ENCODE data around the gene TMC2. TPM values are rescaled to one million over a fixed set of nuclear protein-coding genes. Genes with fewer than 3 reads are reported as not detected.

Gene TMC2
- total RNA-seq, 2 donors from 2014 or later, result 0.25 TPM; not detected in 1

- no peak overlapping the region for H3K9ac ChIP-seq (ENCODE audit: low read depth in 2 of 2, low read length in 2 of 2)
- DNase-seq, result no peak
- no peaks in the 10 kb centered on the region for H3K9me3 ChIP-seq
- no peaks in the 10 kb centered on the region for H3K36me3 ChIP-seq
- intact Hi-C loops (cut with DNase I), result no loop called here
- H3K27me3 ChIP-seq, result peaks cover 14% of the 10 kb centered on the region
- no peak overlapping the region for H3K27ac ChIP-seq
- H3K4me1 ChIP-seq, result no peaks in the 10 kb centered on the region
- H3K4me3 ChIP-seq, result peak overlapping the region; percentile 13
- no peak for TF ChIP-seq CTCF (IDR thresholded peaks at IDR 0.05)
These were observed 22.4 kb downstream of the TMC2 start for GRCh38 chr20:2558581-2559278.

- intact Hi-C loops (cut with DNase I), result no loop called here
- TF ChIP-seq CTCF (IDR thresholded peaks at IDR 0.05), result no peak
- H3K27ac ChIP-seq, result no peak overlapping the region
- no peaks in the 10 kb centered on the region for H3K36me3 ChIP-seq
- no peak for DNase-seq
- H3K9me3 ChIP-seq, result no peaks in the 10 kb centered on the region
- no peak overlapping the region for H3K9ac ChIP-seq (ENCODE audit: low read depth in 2 of 2, low read length in 2 of 2)
- peaks cover 14% of the 10 kb centered on the region for H3K27me3 ChIP-seq
- H3K4me1 ChIP-seq, result no peaks in the 10 kb centered on the region
- no peak overlapping the region for H3K4me3 ChIP-seq
These were observed 22.9 kb downstream of the TMC2 start for GRCh38 chr20:2559279-2559626.

- H3K27me3 ChIP-seq, result peaks cover 14% of the 10 kb centered on the region
- no peak overlapping the region for H3K4me3 ChIP-seq
- H3K36me3 ChIP-seq, result no peaks in the 10 kb centered on the region
- DNase-seq, result no peak
- H3K27ac ChIP-seq, result no peak overlapping the region
- H3K4me1 ChIP-seq, result no peaks in the 10 kb centered on the region
- H3K9me3 ChIP-seq, result no peaks in the 10 kb centered on the region
- intact Hi-C loops (cut with DNase I), result no loop called here
- no peak overlapping the region for H3K9ac ChIP-seq (ENCODE audit: low read depth in 2 of 2, low read length in 2 of 2)
- TF ChIP-seq CTCF (IDR thresholded peaks at IDR 0.05), result no peak
These were observed 23.3 kb downstream of the TMC2 start for GRCh38 chr20:2559651-2560050.

GRCh38 chr20:2563116-2563515 lies 26.7 kb downstream of the TMC2 start:
- DNase-seq, result no peak
- H3K9me3 ChIP-seq, result no peaks in the 10 kb centered on the region
- H3K27me3 ChIP-seq, result peaks cover 9% of the 10 kb centered on the region
- intact Hi-C loops (cut with DNase I), result no loop called here
- no peak overlapping the region for H3K9ac ChIP-seq (ENCODE audit: low read depth in 2 of 2, low read length in 2 of 2)
- no peak for TF ChIP-seq CTCF (IDR thresholded peaks at IDR 0.05)
- no peaks in the 10 kb centered on the region for H3K4me1 ChIP-seq
- H3K27ac ChIP-seq, result no peak overlapping the region
- H3K36me3 ChIP-seq, result no peaks in the 10 kb centered on the region
- H3K4me3 ChIP-seq, result no peak overlapping the region

- intact Hi-C loops (cut with DNase I), result no loop called here
- no peaks in the 10 kb centered on the region for H3K9me3 ChIP-seq
- no peak overlapping the region for H3K4me3 ChIP-seq
- H3K4me1 ChIP-seq, result no peaks in the 10 kb centered on the region
- H3K36me3 ChIP-seq, result no peaks in the 10 kb centered on the region
- DNase-seq, result no peak
- no peaks in the 10 kb centered on the region for H3K27me3 ChIP-seq
- TF ChIP-seq CTCF (IDR thresholded peaks at IDR 0.05), result no peak
- no peak overlapping the region for H3K9ac ChIP-seq (ENCODE audit: low read depth in 2 of 2, low read length in 2 of 2)
- no peak overlapping the region for H3K27ac ChIP-seq
These were observed 28.0 kb downstream of the TMC2 start for GRCh38 chr20:2564406-2564805.
